HepG2 (cell line): ENCODE measurements around the gene CENPB. TPM values are rescaled to one million over a fixed set of nuclear protein-coding genes. Genes with fewer than 3 reads are reported as not detected.

Experiments
- AGO2 ChIP-seq: fragments of 200-400 bp; formaldehyde crosslinking; optimal IDR thresholded peaks from 2 replicates; pipeline ENCODE3; 2017; ENCODE audit warnings: mild to moderate bottlenecking, low read depth, low read length, moderate library complexity
- BORCS8-MEF2B ChIP-seq: sonication (generic); formaldehyde crosslinking; IDR thresholded peaks from 2 replicates; pipeline ENCODE4 v1.8.0; 2022; ENCODE audit warnings: mild to moderate bottlenecking, missing genetic modification reagents
- CBX5 ChIP-seq: sonication (generic); formaldehyde crosslinking; IDR thresholded peaks from 2 replicates; pipeline ENCODE4 v1.4.0; 2020; ENCODE audit warnings: missing genetic modification reagents, borderline replicate concordance
- CEBPG ChIP-seq: IDR thresholded peaks from 2 replicates; pipeline ENCODE4 v1.6.1; 2016
- DBP ChIP-seq: sonication (generic); formaldehyde crosslinking; IDR thresholded peaks from 2 replicates; pipeline ENCODE4 v1.4.0; 2020; ENCODE audit warnings: missing genetic modification reagents; ENCODE audit errors: not compliant biosample characterization
- FOXA1 ChIP-seq, 2 experiments: fragments of 450-650 bp in 1 of 2; sonication (generic) in 1 of 2; formaldehyde crosslinking in 1 of 2; IDR thresholded peaks; 2 replicates each; pipeline versions ENCODE4 v1.4.0 to v1.6.1; 2016 to 2020; ENCODE audit warnings: missing genetic modification reagents in 1 of 2
- HMG20A ChIP-seq: IDR thresholded peaks from 2 replicates; pipeline ENCODE4 v1.6.1; 2016; ENCODE audit warnings: borderline replicate concordance
- HOXA5 ChIP-seq: sonication (generic); formaldehyde crosslinking; IDR thresholded peaks from 2 replicates; pipeline ENCODE4 v1.4.0; 2020; ENCODE audit warnings: missing genetic modification reagents
- IKZF4 ChIP-seq: sonication (generic); formaldehyde crosslinking; IDR thresholded peaks from 2 replicates; pipeline ENCODE4 v1.5.1; 2020; ENCODE audit warnings: borderline replicate concordance, mild to moderate bottlenecking, low read depth, missing genetic modification reagents; ENCODE audit errors: not compliant biosample characterization
- JARID2 ChIP-seq: sonication (generic); formaldehyde crosslinking; IDR thresholded peaks from 2 replicates; pipeline ENCODE4 v1.8.1; 2023; ENCODE audit warnings: missing genetic modification reagents, inconsistent platforms; ENCODE audit not compliant: insufficient replicate concordance
- KAT7 ChIP-seq: IDR thresholded peaks from 2 replicates; pipeline ENCODE4 v1.6.1; 2018; ENCODE audit warnings: borderline replicate concordance, missing compliant biosample characterization
- MIER2 ChIP-seq: IDR thresholded peaks from 2 replicates; pipeline ENCODE4 v1.6.1; 2016; ENCODE audit warnings: missing biosample characterization, missing genetic modification reagents
- NR0B2 ChIP-seq: sonication (generic); formaldehyde crosslinking; IDR thresholded peaks from 2 replicates; pipeline ENCODE4 v1.4.0; 2020; ENCODE audit warnings: mild to moderate bottlenecking, missing genetic modification reagents
- SCMH1 ChIP-seq: sonication (generic); formaldehyde crosslinking; IDR thresholded peaks from 2 replicates; pipeline ENCODE4 v1.9.0; 2021; ENCODE audit warnings: missing genetic modification reagents, mild to moderate bottlenecking, borderline replicate concordance
- SP5 ChIP-seq: IDR thresholded peaks from 2 replicates; pipeline ENCODE4 v1.6.1; 2016; ENCODE audit warnings: low read depth, borderline replicate concordance
- TFAP4 ChIP-seq: sonication (generic); IDR thresholded peaks from 2 replicates; pipeline ENCODE4 v1.6.1; 2016; ENCODE audit warnings: low read depth, borderline replicate concordance
- THRA ChIP-seq: sonication (generic); formaldehyde crosslinking; IDR thresholded peaks from 2 replicates; pipeline ENCODE4 v1.4.0; 2020; ENCODE audit warnings: missing genetic modification reagents, borderline replicate concordance
- ZKSCAN1 ChIP-seq: fragments of 150-350 bp; IDR thresholded peaks from 2 replicates; pipeline ENCODE4 v1.6.1; 2014; ENCODE audit warnings: low read length
- ZMYM4 ChIP-seq: sonication (generic); formaldehyde crosslinking; IDR thresholded peaks from 2 replicates; pipeline ENCODE4 v1.8.1; 2023; ENCODE audit warnings: mild to moderate bottlenecking, missing genetic modification reagents
- ZNF24 ChIP-seq: fragments of 450-650 bp; IDR thresholded peaks from 2 replicates; pipeline ENCODE4 v1.6.1; 2017; ENCODE audit warnings: antibody characterized with exemption, mild to moderate bottlenecking
- ZNF350 ChIP-seq: sonication (generic); formaldehyde crosslinking; IDR thresholded peaks from 2 replicates; pipeline ENCODE4 v1.4.0; 2020; ENCODE audit warnings: mild to moderate bottlenecking, low read depth, missing genetic modification reagents, borderline replicate concordance
- ZNF430 ChIP-seq: sonication (generic); formaldehyde crosslinking; IDR thresholded peaks from 2 replicates; pipeline ENCODE4 v1.9.0; 2021; ENCODE audit warnings: mild to moderate bottlenecking, missing genetic modification reagents
- ZNF563 ChIP-seq: sonication (generic); formaldehyde crosslinking; IDR thresholded peaks from 2 replicates; pipeline ENCODE4 v1.8.0; 2022; ENCODE audit warnings: mild to moderate bottlenecking, moderate library complexity, missing genetic modification reagents
- ZNF720 ChIP-seq: sonication (generic); formaldehyde crosslinking; IDR thresholded peaks from 2 replicates; pipeline ENCODE4 v1.4.0; 2020; ENCODE audit warnings: missing genetic modification reagents
- ZNF883 ChIP-seq: sonication (generic); formaldehyde crosslinking; IDR thresholded peaks from 2 replicates; pipeline ENCODE4 v1.5.1; 2020; ENCODE audit warnings: mild to moderate bottlenecking, missing genetic modification reagents; ENCODE audit errors: not compliant biosample characterization
- ZSCAN20 ChIP-seq: sonication (generic); formaldehyde crosslinking; IDR thresholded peaks from 2 replicates; pipeline ENCODE4 v1.4.0; 2020; ENCODE audit warnings: missing genetic modification reagents, mild to moderate bottlenecking, borderline replicate concordance
- ZSCAN9 ChIP-seq: IDR thresholded peaks from 2 replicates; pipeline ENCODE4 v1.6.1; 2016; ENCODE audit warnings: borderline replicate concordance
- polyA plus RNA-seq, 8 experiments: library from polyadenylated mRNA; depleted of rRNA in 3 of 8; stranded (reverse) in 7 of 8; unstranded in 1 of 8; fragments of >200 nt; fragmentation: Illumina TruSeq in 4 of 8; extraction: Trizol in 4 of 8; gene quantifications; 2 replicates each; pipeline versions ENCODE4 v1.2.1 to v1.2.3, GENCODE V29; 2011 to 2016; ENCODE audit warnings: low read depth in 4 of 8, missing spikeins in 1 of 8, mixed read lengths in 1 of 8; ENCODE audit not compliant: insufficient read depth in 1 of 8
- total RNA-seq, 5 experiments: library from RNA; depleted of rRNA; stranded (reverse); fragments of >200 nt; fragmentation: Illumina TruSeq; extraction: Trizol; gene quantifications; 2 replicates each; pipeline ENCODE4 v1.2.3, GENCODE V29; 2016; ENCODE audit warnings: low read depth in 1 of 5

Gene CENPB
- total and polyA plus RNA-seq, 2 of the 13 experiments (the other 11 are each of a cell fraction or from before 2014, with no cell fraction given), result 10.4 to 54.5 TPM

GRCh38 chr20:3820048-3820900, 33.7 kb upstream of the CENPB start, which contains the start of gene AP5S1 (continued):
- peak; percentile 95 for TF ChIP-seq NR0B2 (CRISPR knock-in tag)
- TF ChIP-seq THRA, result peak; percentile 84
- peak; percentile 23; the same call in 1 of the 2 replicates for TF ChIP-seq HMG20A (CRISPR knock-in tag)
- TF ChIP-seq DBP (CRISPR knock-in tag), result peak; percentile 95
- TF ChIP-seq ZNF563 (CRISPR knock-in tag), result peak; percentile 98
- peak; percentile 92 for TF ChIP-seq SP5 (CRISPR knock-in tag)
- peak; percentile 95 for TF ChIP-seq AGO2
- TF ChIP-seq FOXA1 (IDR thresholded peaks at IDR 0.05), result no peak
- peak; percentile 46; the same call in 1 of the 2 replicates for TF ChIP-seq FOXA1 (CRISPR knock-in tag; IDR thresholded peaks at IDR 0.05)
- peak; percentile 23 for TF ChIP-seq JARID2
- TF ChIP-seq TFAP4, result peak; percentile 78; the same call in 1 of the 2 replicates
- no peak for TF ChIP-seq SCMH1 (CRISPR knock-in tag)
- peak; percentile 94 for TF ChIP-seq ZNF350 (CRISPR knock-in tag)
- TF ChIP-seq ZNF720 (CRISPR knock-in tag), result 0 out of 2 replicates have a peak, but pooled peaks have one; percentile 35
- peak; percentile 83 for TF ChIP-seq CEBPG
- TF ChIP-seq BORCS8-MEF2B, result peak; percentile 96
- TF ChIP-seq ZKSCAN1, result no peak; the same call in none of the 2 replicates
- peak; percentile 45; the same call in 1 of the 2 replicates for TF ChIP-seq MIER2 (CRISPR knock-in tag)
- peak; percentile 81; the same call in 1 of the 2 replicates for TF ChIP-seq CBX5
- peak; percentile 20; the same call in 1 of the 2 replicates for TF ChIP-seq ZNF24
- peak; percentile 96 for TF ChIP-seq HOXA5 (CRISPR knock-in tag)
- TF ChIP-seq ZNF430 (CRISPR knock-in tag), result peak; percentile 83; the same call in 1 of the 2 replicates
- peak; percentile 98 for TF ChIP-seq KAT7 (CRISPR knock-in tag)
- peak; percentile 93 for TF ChIP-seq ZMYM4 (CRISPR knock-in tag)
- TF ChIP-seq ZSCAN20 (CRISPR knock-in tag), result peak; percentile 96
- TF ChIP-seq IKZF4 (CRISPR knock-in tag), result peak; percentile 96
- TF ChIP-seq ZSCAN9, result peak; percentile 82; the same call in 1 of the 2 replicates
- TF ChIP-seq ZNF883, result peak; percentile 93
